Activated naive CD8-positive, alpha-beta T cell treated with anti-CD3 and anti-CD28 coated beads, Interleukin-2, amount 50 U/mL, for 16 hours (primary cell): Measurements from ENCODE around the gene TMIGD1.

Experiments
- DNase-seq: peaks from one replicate; pipeline ENCODE4 v3.0.0-alpha.2; 2020; ENCODE audit warnings: low read depth, low spot score

Gene TMIGD1

GRCh38 chr17:30290696-30291542 is 42.9 kb downstream of the TMIGD1 start:
- DNase-seq: no peak

GRCh38 chr17:30290077-30290476 is 43.8 kb downstream of the TMIGD1 start:
- DNase-seq: no peak

GRCh38 chr17:30279156-30279555 is 54.7 kb downstream of the TMIGD1 start:
- DNase-seq: no peak

- no peak for DNase-seq
Measured at GRCh38 chr17:30278032-30278431, 55.8 kb downstream of the TMIGD1 start.

- no peak for DNase-seq
Measured at GRCh38 chr17:30275911-30276310, 57.9 kb downstream of the TMIGD1 start.

GRCh38 chr17:30274887-30275286 is 59.0 kb downstream of the TMIGD1 start:
- no peak for DNase-seq

GRCh38 chr17:30273373-30273772 is 60.5 kb downstream of the TMIGD1 start:
- no peak for DNase-seq

GRCh38 chr17:30271102-30271501 is 62.8 kb downstream of the TMIGD1 start:
- no peak for DNase-seq

GRCh38 chr17:30267625-30268024 is 66.2 kb downstream of the TMIGD1 start:
- no peak for DNase-seq
